Measurements from ENCODE around the gene DIS3L2.

The DIS3L2 gene

DNA sequence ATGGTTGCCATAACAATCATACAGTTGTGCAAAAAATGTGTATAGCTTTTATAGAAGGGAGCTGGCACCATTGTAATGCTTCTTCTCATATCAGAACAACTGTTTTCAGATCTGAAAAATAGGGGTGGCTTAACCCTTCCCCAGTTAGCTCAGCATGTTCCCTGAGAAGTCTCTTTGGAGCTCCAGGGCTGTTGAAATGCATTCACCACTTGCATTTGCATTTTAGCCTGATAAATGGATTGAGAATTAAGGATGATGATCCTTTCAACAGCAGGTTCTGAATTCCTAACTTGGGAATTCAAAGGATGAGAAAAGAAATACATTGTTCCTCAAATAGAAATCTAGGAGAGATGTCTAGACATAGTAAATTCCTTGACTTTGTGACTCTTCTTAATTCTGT, 235.3 kb downstream of the DIS3L2 start:
- TF ChIP-seq L3MBTL2 (conservative IDR thresholded peaks at IDR 0.05) (no peak), ELF4 (IDR thresholded peaks at IDR 0.05) (no peak), FOXA1 (IDR thresholded peaks at IDR 0.05) (no peak), FOXK2 (IDR thresholded peaks at IDR 0.05) (no peak), SP1 (IDR thresholded peaks at IDR 0.05) (no peak), ZNF384 (IDR thresholded peaks at IDR 0.05) (no peak), FOXM1 (IDR thresholded peaks at IDR 0.05; ENCODE audit: borderline replicate concordance) (no peak), CTBP1 (IDR thresholded peaks at IDR 0.05; ENCODE audit: borderline replicate concordance) (no peak), SUZ12 (IDR thresholded peaks at IDR 0.05) (no peak), TARDBP (IDR thresholded peaks at IDR 0.05) (no peak), ARNT (IDR thresholded peaks at IDR 0.05) (no peak), HDGF (IDR thresholded peaks at IDR 0.05; ENCODE audit: borderline replicate concordance) (no peak), LEF1 (IDR thresholded peaks at IDR 0.05; ENCODE audit: borderline replicate concordance) (no peak), NFRKB (IDR thresholded peaks at IDR 0.05) (no peak), BHLHE40 (IDR thresholded peaks at IDR 0.05; ENCODE audit: borderline replicate concordance) (no peak)
- TF ChIP-seq, protein P1, sequence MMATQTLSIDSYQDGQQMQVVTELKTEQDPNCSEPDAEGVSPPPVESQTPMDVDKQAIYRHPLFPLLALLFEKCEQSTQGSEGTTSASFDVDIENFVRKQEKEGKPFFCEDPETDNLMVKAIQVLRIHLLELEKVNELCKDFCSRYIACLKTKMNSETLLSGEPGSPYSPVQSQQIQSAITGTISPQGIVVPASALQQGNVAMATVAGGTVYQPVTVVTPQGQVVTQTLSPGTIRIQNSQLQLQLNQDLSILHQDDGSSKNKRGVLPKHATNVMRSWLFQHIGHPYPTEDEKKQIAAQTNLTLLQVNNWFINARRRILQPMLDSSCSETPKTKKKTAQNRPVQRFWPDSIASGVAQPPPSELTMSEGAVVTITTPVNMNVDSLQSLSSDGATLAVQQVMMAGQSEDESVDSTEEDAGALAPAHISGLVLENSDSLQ (IDR thresholded peaks at IDR 0.05), result no peak
- DNase-seq (ENCODE audit: extremely low spot score), result no peak
- POLR2A ChIA-PET, result no interaction called here
- CTCF ChIA-PET, result no interaction called here

DNA sequence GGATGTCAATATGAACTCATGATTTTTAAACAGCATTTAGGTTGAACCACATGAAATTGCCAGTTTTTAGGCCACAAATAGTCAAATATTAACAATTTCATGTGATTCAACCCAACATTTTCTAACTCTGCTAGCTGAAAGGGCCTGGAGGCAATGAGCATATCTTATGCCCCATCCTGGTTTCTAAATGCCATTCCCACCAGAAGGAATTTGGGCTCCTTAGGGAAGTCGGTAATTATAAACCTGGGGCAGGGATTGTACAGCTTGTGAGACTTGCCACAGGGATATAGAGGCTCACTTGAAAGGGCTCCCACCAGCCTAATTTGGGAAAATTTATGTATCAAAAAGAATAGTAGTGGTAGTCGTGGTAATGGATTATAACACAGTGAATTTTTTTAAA, 238.7 kb downstream of the DIS3L2 start:
- DNase-seq (ENCODE audit: extremely low spot score), result no peak
- POLR2A ChIA-PET, result no interaction called here
- TF ChIP-seq ELF4 (IDR thresholded peaks at IDR 0.05), result no peak
- no peak for TF ChIP-seq TARDBP (IDR thresholded peaks at IDR 0.05)
- TF ChIP-seq FOXK2 (IDR thresholded peaks at IDR 0.05), result no peak
- TF ChIP-seq NFRKB (IDR thresholded peaks at IDR 0.05), result no peak
- TF ChIP-seq CTBP1 (IDR thresholded peaks at IDR 0.05; ENCODE audit: borderline replicate concordance), result no peak
- no peak for TF ChIP-seq BHLHE40 (IDR thresholded peaks at IDR 0.05; ENCODE audit: borderline replicate concordance)
- no peak for TF ChIP-seq LEF1 (IDR thresholded peaks at IDR 0.05; ENCODE audit: borderline replicate concordance)
- no peak for TF ChIP-seq HDGF (IDR thresholded peaks at IDR 0.05; ENCODE audit: borderline replicate concordance)
- no peak for TF ChIP-seq SP1 (IDR thresholded peaks at IDR 0.05)
- no peak for TF ChIP-seq SUZ12 (IDR thresholded peaks at IDR 0.05)
- no peak for TF ChIP-seq FOXM1 (IDR thresholded peaks at IDR 0.05; ENCODE audit: borderline replicate concordance)
- TF ChIP-seq L3MBTL2 (conservative IDR thresholded peaks at IDR 0.05), result no peak
- TF ChIP-seq ZNF384 (IDR thresholded peaks at IDR 0.05), result no peak
- TF ChIP-seq FOXA1 (IDR thresholded peaks at IDR 0.05), result no peak
- CTCF ChIA-PET, result no interaction called here

DNA sequence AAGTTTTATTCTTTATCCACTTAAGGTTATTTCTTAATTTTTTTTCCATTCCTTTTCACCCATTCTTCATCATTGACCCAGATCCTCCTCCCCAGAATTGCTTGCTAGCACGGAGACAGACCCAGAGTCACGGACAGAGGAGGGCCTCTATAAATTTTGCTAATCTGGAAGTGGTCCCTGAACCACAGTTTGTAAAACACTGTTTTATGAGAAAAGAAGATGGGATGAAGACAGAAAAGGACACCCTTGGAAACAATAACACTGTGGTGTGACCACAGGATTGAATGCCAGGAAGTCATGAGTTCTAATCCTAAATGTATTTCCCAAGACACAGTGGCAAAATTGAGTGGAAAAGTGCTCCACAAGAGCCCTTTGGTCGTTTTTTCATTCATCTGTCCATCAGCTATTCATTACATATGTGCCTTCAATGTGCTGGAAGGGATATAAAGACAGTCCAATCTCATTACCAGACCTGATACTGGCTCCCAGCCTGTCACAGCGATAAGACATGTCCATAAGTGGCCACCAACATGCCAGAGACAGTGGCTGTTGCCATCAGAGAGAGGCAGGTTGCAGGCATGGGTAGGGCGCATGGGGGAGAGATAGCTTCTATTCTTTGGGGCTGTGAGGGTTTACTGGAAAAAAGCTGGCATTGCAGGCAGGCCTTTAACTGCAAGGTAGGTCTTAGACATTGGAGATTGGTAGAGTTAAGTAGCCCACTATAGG, 241.8 kb downstream of the DIS3L2 start:
- TF ChIP-seq, protein P1 (IDR thresholded peaks at IDR 0.05), result no peak
- TF ChIP-seq ELF4 (IDR thresholded peaks at IDR 0.05) (no peak), NFRKB (IDR thresholded peaks at IDR 0.05) (no peak), ZNF384 (IDR thresholded peaks at IDR 0.05) (no peak), L3MBTL2 (conservative IDR thresholded peaks at IDR 0.05) (no peak), FOXK2 (IDR thresholded peaks at IDR 0.05) (no peak), CTBP1 (IDR thresholded peaks at IDR 0.05; ENCODE audit: borderline replicate concordance) (no peak)
- CTCF ChIA-PET, result no interaction called here
- POLR2A ChIA-PET, result no interaction called here
- no peak for DNase-seq (ENCODE audit: extremely low spot score)

DNA sequence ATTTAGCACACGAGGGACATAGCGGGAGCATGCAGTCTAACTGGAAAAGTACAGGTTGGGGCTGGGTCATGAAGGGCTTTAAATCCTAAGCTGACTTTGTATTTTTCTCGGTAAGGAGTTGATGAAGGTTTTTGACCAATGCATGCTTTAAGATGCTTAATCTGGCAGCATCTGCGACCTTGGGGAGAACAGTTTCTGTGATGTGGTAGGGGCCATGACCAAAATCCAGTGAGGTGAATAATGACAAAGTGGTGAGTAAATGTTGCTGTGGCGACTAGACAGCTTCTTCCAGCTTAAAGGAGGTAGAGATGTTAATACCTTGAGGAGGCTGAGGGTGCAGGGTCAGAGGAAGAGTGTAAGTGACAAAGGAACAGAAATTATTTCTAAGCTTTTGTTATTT, 242.4 kb downstream of the DIS3L2 start:
- TF ChIP-seq FOXK2 (IDR thresholded peaks at IDR 0.05) (no peak), FOXM1 (IDR thresholded peaks at IDR 0.05; ENCODE audit: borderline replicate concordance) (no peak), SUZ12 (IDR thresholded peaks at IDR 0.05) (no peak), HDGF (IDR thresholded peaks at IDR 0.05; ENCODE audit: borderline replicate concordance) (no peak), LEF1 (IDR thresholded peaks at IDR 0.05; ENCODE audit: borderline replicate concordance) (no peak), ARNT (IDR thresholded peaks at IDR 0.05) (no peak), CTBP1 (IDR thresholded peaks at IDR 0.05; ENCODE audit: borderline replicate concordance) (no peak), BHLHE40 (IDR thresholded peaks at IDR 0.05; ENCODE audit: borderline replicate concordance) (no peak), FOXA1 (IDR thresholded peaks at IDR 0.05) (no peak), L3MBTL2 (conservative IDR thresholded peaks at IDR 0.05) (no peak), NFRKB (IDR thresholded peaks at IDR 0.05) (no peak), TARDBP (IDR thresholded peaks at IDR 0.05) (no peak), ZNF384 (IDR thresholded peaks at IDR 0.05) (no peak)
- ChIA-PET POLR2A (no interaction called here), CTCF (no interaction called here)
- no peak for DNase-seq (ENCODE audit: extremely low spot score)

DNA sequence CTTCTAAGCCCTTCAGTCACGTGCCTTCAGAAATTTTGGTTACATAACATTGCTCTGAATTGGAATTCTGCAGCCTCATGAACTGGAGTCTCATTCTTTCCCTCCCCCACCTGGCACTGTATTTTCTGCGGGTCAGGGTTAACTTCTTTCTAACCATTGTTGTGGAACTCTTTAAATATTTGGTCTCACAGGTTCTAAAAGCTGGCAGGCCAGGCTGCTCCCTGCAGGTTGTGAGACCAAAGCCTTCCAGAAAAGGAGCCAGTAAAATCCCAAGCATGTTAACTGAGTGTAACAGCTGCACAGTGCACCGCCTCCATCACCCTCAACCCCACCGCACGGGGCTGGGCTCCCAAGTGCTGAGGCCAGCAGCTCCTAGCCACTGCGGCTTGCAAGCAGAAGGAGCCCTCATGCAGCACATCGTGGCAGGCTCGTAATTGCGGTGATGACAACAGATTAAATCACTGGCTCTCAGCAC, 243.0 kb downstream of the DIS3L2 start:
- ChIA-PET POLR2A (no interaction called here), CTCF (no interaction called here)
- no peak for DNase-seq (ENCODE audit: extremely low spot score)
- TF ChIP-seq HDGF (IDR thresholded peaks at IDR 0.05; ENCODE audit: borderline replicate concordance) (no peak), CTBP1 (IDR thresholded peaks at IDR 0.05; ENCODE audit: borderline replicate concordance) (no peak), FOXA1 (IDR thresholded peaks at IDR 0.05) (no peak), FOXK2 (IDR thresholded peaks at IDR 0.05) (no peak), BHLHE40 (IDR thresholded peaks at IDR 0.05; ENCODE audit: borderline replicate concordance) (no peak), LEF1 (IDR thresholded peaks at IDR 0.05; ENCODE audit: borderline replicate concordance) (no peak), NFRKB (IDR thresholded peaks at IDR 0.05) (no peak), ELF4 (IDR thresholded peaks at IDR 0.05) (no peak), TARDBP (IDR thresholded peaks at IDR 0.05) (no peak), FOXM1 (IDR thresholded peaks at IDR 0.05; ENCODE audit: borderline replicate concordance) (no peak), SUZ12 (IDR thresholded peaks at IDR 0.05) (no peak), ZNF384 (IDR thresholded peaks at IDR 0.05) (no peak), SP1 (IDR thresholded peaks at IDR 0.05) (no peak), ARNT (IDR thresholded peaks at IDR 0.05) (no peak), L3MBTL2 (conservative IDR thresholded peaks at IDR 0.05) (no peak)
- TF ChIP-seq, protein P1 (IDR thresholded peaks at IDR 0.05), result no peak

All from HEK293T (cell line).